Erythroblast (primary cell): ENCODE measurements around the gene SUMF1.
A peak's percentile ranks its signal among the peaks of the same experiment; 100 is the strongest.

Source experiments
- DNase-seq, 2 experiments: peaks; one replicate each; lab custom pipeline; 2025; lab: John Stamatoyannopoulos, UW
- GATA1 ChIP-seq: IDR thresholded peaks from 2 replicates; pipeline ENCODE4 v1.6.1; 2011; ENCODE audit warnings: low read depth, mild to moderate bottlenecking, control low read depth, low read length, moderate library complexity
- POLR2A ChIP-seq: IDR thresholded peaks from 2 replicates; pipeline ENCODE4 v1.6.1; 2011; ENCODE audit warnings: mild to moderate bottlenecking, low read length

SUMF1 gene

DNA sequence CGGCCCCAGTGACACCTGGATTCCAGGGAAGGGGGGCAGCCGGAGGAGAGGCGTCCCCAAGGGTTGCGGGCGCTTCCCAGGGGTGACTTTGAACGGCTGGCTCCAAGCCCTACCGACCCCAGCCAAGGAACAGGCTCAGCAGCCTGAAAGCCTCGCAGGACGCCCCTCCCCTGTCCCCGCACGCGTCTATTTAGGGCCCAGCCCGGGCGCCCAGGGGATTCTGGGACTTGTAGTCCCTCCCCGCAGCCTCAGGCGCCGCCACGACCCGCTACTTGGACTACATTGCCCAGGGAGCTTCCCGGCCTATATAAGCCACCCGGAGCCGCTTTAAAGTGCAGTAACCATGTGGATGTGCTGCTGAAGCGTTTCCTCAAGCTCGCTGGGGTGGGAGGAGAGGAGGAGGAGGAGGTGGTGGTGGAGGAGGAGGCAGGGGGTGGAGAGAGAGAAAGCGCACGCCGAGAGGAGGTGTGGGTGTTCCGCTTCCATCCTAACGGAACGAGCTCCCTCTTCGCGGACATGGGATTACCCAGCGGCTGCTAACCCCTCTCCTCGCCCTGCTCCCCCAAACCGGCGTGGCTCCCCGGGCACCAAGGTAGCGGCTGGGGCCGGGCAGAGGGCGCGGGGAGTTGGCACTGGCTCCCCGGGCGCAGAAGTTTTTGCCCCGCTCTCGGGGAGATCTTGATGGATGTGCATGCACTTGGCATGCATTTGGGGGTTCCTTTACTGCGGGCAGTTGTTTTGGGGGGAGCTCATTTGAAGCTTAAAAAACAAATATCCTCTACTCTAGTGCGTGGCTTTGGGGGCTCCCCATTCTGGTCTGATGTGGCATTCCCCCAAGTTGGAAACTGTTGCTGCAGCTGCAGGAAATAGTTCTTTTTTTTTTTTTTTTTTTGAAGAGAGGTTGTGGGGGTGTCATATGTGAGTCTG lies 26.2 kb upstream of the SUMF1 start, which contains the start of gene ITPR1:
TSS of gene ITPR1 (plus strand) at position 335 of the 927 bp plus-strand sequence. CDS start 23,144 bp downstream, outside the sequence.
- peak; percentile 98 for DNase-seq
- TF ChIP-seq POLR2A (peak; percentile 97), GATA1 (no peak)

DNA sequence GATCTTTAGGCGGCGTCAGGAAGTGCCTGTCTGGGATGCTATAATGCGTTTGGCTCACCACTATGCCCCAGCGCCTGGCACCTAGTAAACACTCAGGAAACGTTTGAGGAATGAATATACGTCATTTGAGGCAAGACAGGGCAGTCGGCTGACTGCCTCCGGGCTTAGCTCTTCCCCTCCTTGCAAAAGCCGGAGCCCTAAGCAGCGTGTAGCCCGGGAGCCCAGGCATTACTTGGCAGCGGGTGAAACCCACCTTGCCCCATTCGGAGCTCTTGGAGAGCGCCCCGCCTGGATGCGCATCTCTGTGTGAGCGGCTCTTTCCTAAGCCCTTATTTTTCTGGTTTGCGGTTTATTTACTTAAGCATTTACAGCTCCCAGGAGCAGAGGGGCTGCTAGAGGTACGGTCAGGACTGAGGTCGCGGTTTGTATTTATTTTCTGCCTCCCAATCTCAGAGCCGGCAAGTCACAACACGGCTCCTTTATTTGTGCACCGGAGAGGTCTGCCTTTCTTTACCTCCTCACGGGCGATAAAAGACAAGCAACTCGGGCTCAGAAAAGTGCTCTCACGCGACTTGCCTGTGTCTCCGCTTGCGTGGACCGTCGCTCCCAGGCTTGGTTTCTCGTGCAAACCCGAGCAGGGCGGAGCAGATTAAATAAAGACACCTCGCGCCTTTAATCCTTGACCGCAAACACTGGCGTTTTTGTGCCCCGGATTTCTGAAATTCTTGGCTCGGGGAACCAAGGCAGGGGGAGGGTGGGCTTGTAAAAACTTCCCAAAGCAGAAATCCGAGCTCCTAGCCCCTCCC lies 25.3 kb upstream of the SUMF1 start:
- peak; percentile 54 to 64 for DNase-seq
- TF ChIP-seq POLR2A (no peak), GATA1 (no peak)

GRCh38 chr3:4491855-4492207 lies 24.8 kb upstream of the SUMF1 start:
- TF ChIP-seq POLR2A, result no peak
- no peak for TF ChIP-seq GATA1
- no peak for DNase-seq

- no peak for TF ChIP-seq POLR2A
- TF ChIP-seq GATA1, result no peak
- no peak for DNase-seq
Observed at GRCh38 chr3:4478261-4478660, 11.2 kb upstream of the SUMF1 start.

GRCh38 chr3:4476496-4476895 lies 9.4 kb upstream of the SUMF1 start:
- no peak for DNase-seq
- TF ChIP-seq GATA1, result no peak
- TF ChIP-seq POLR2A, result no peak

DNA sequence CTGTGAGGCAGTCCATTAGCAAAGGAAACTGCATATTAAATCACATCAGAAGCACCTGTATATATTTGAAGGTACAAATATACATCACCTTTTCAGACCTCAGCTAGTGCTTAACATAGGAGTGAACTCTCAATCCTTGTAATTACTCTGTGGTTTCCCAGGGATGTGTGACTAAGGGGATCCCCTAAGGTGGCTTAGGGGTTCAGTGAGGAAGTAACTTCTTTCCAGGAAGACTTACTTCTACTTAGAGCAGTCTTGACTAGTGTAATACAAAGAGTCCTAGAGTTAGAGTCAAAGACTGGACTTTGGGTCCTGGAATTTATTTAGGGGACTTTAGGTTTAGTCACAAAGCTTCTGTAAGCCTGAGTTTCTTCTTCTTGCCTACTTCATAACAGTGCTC lies 8.7 kb upstream of the SUMF1 start:
- DNase-seq, result no peak
- TF ChIP-seq GATA1 (no peak), POLR2A (no peak)

DNA sequence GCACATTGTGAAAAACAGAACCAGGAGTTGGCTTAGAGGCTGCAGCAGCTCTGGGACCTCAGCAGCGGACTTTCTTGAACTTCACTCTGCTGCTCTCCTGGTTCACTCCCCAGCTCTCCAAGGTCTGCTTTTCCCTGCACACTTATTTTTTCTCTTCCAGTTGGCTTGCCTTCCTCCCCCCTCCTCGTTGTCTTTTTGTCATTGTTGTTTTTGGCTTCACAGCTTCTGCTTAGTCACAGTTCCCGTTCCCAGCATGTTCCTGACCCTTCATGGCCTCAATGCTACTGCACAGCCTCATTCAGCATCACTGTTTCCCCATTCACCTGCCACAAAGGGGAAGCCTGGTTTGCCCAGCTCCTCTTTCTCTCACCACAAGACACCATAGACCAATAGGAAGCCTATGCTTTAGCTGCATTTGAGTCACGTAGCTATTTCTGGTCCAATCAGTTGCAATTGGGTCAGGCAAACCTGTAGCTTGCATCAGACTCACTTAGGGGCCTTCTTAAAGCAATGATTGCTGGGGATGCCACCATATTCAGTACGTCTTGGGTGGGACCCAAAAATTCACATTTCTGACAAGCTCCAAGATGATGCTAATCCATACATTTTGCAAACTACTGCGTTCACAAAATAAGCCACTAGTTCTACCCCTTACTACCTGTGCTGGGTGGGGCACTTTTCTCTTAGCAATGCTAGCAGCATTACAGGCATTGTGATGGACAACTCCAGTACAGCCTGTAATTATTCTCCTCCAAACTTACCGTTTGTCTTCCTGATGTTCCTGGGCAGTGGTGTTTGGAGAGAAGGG lies 7.8 kb upstream of the SUMF1 start:
- DNase-seq, result no peak
- TF ChIP-seq GATA1 (no peak), POLR2A (no peak)

- TF ChIP-seq POLR2A (no peak), GATA1 (no peak)
- DNase-seq, result no peak
Observed at GRCh38 chr3:4472766-4473165, 5.7 kb upstream of the SUMF1 start.

DNA sequence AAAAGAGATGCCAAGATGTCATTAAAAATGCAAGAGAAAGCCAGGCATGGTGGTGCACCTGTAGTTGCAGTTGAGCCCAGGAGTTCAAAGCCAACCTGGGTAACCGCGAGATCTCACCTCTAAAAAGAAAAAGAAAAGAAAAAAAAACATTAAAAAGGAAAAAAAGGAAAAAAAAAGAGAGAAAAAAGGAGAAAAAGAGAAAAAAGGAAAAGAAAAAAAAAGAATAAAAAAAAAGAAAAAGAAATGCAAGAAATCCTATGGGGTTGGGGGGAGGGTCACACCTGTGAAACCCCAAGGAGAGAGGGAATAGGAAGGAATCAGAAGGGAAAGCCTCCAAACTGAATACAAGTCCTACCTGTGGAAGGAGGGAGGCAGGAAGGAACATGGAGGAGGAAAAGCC lies 5.2 kb upstream of the SUMF1 start:
- DNase-seq, result no peak
- no peak for TF ChIP-seq POLR2A
- TF ChIP-seq GATA1, result no peak

DNA sequence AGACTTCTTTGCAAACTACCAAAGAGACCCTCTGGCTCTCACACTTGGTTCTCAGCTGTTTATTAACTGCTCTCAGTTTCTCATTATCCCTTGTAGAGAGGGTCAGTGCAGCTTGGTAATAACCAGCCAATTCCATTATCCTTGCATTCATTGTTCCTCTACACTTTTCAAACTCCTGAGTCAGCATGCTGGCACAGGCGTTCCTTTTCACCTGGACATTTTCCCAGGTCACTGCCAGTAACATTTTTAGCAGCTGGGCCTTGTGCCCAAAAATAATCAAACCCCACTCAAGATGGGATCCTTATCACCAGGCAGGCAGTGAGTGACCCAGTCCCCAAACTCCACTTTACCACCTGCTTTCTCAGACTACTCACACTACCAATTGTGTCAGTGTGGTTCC lies 4.8 kb upstream of the SUMF1 start:
- no peak for DNase-seq
- TF ChIP-seq GATA1 (no peak), POLR2A (no peak)

DNA sequence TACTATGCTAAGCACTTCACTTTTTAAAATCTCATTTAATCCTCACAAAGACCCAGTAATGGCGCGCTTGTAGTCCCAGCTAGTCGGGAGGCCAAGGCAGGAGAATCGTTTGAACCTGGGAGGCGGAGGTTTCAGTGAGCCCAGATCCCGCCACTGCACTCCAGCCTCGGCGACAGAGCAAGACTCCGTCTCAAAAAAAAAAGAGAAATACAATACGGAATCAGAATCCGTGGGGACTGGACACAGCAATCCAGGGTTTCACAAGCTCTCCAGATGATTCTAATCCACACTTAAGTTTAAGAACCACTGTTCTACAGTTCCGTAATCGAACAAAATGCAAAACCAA lies 426 bp upstream of the SUMF1 start:
- no peak for DNase-seq
- no peak for TF ChIP-seq GATA1
- TF ChIP-seq POLR2A, result no peak

GRCh38 chr3:4464576-4464975 lies 2.5 kb downstream of the SUMF1 start:
- peak; percentile 62 to 67 for DNase-seq
- TF ChIP-seq GATA1 (no peak), POLR2A (no peak)

DNA sequence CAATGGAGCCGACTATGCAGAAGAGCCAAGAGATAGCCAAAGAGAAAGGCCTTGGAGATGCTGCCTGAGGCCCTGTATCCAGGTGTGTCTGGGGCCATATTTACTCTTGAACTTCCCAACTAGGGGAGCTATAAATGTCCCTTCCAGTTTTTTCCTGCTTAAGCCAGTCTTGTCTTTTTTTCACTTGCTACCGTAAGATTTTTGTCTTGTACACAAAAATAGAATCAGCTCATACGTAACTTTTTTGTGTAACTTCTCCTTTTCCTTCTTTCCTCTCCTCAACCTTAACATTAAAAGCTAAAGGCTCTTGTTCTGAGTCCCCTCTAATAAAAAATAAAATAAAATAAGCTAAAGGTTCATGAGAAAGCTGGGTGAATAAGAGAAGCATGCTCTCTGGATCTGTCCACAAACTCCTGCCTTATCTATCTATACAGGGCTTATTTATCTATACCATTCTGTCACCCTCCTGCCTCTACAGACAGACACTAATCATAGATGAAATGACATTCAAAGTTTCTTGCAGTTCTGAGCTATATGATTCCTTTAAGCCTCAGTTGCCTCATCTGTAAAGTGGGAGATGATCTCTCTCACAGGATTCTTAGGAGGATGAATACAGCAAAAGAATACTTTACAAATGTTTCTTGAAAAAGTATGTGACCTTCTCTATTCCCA lies 4.6 kb downstream of the SUMF1 start:
- DNase-seq, result peak; percentile 62 to 86
- no peak for TF ChIP-seq POLR2A
- TF ChIP-seq GATA1, result no peak
